Esophagus squamous epithelium (tissue), 5 donors: ENCODE data around the gene NFATC3. TPM values are rescaled to one million over a fixed set of nuclear protein-coding genes. Genes with fewer than 3 reads are reported as not detected.

ENCODE experiments used
- DNase-seq: peaks from one replicate; lab custom pipeline; 2025; lab: John Stamatoyannopoulos, UW
- H3K27ac ChIP-seq, 4 donors: fragments of 200-600 bp; sonication (generic); one replicate each; pipeline ENCODE4 v1.5.1; 2016 to 2019; ENCODE audit warnings: mild to moderate bottlenecking in 1 of 4
- H3K27me3 ChIP-seq, 4 donors: fragments of 200-600 bp; sonication (generic); 1 replicate in 3 of 4; 2 replicates in 1 of 4; pipeline versions ENCODE4 v1.5.1 to v1.6.0; 2017 to 2021; ENCODE audit warnings: antibody characterized with exemption in 1 of 4
- H3K36me3 ChIP-seq, 3 donors: fragments of 200-600 bp; sonication (generic); one replicate each; pipeline ENCODE4 v1.5.1; 2016 to 2019
- H3K4me1 ChIP-seq, 3 donors: fragments of 200-600 bp; sonication (generic); one replicate each; pipeline ENCODE4 v1.5.1; 2017 to 2019
- H3K4me3 ChIP-seq, 4 donors: fragments of 200-600 bp; sonication (generic); 1 replicate in 3 of 4; 2 replicates in 1 of 4; pipeline ENCODE4 v1.5.1; 2016 to 2019; ENCODE audit warnings: mild to moderate bottlenecking in 2 of 4, moderate library complexity in 1 of 4
- H3K9me3 ChIP-seq, 3 donors: fragments of 200-600 bp; sonication (generic); one replicate each; pipeline ENCODE4 v1.5.1; 2016 to 2019
- CTCF ChIP-seq, 6 experiments: fragments of 450-650 bp in 4 of 6; fragments of 200-600 bp in 2 of 6; sonication (generic) in 2 of 6; IDR thresholded peaks; one replicate each; pipeline ENCODE4 v1.5.1; 2016 to 2019; ENCODE audit warnings: antibody characterized with exemption in 6 of 6, mild to moderate bottlenecking in 4 of 6, moderate library complexity in 4 of 6
- POLR2A ChIP-seq, 4 donors: fragments of 450-650 bp; IDR thresholded peaks; one replicate each; pipeline ENCODE4 v1.6.1; 2017; ENCODE audit warnings: antibody characterized with exemption in 4 of 4, mild to moderate bottlenecking in 4 of 4, moderate library complexity in 3 of 4
- WGBS, 2 donors: methylation state at CpG; one replicate each; pipeline ENCODE4 v1.1.5; 2018; 5-methylcytosine and 5-hydroxymethylcytosine counted together
- intact Hi-C: fragments of 100-400 bp; cut with DNase I; formaldehyde crosslinking; loops from one replicate; pipeline ENCODE4 v1.15.0; 2022
- total RNA-seq, 4 donors: library from RNA; depleted of rRNA; stranded (reverse); fragments of >200 nt; gene quantifications; one replicate each; pipeline ENCODE4 v1.1.0, GENCODE V29; 2016
- donor health status: DM: yes; HTN: yes; CAD: no.

The NFATC3 gene
- total RNA-seq, 4 donors from 2014 or later = 18.6 to 30.9 (median 20.5) TPM

- Histone ChIP-seq H3K9me3 (no peaks in the 10 kb centered on the region), H3K4me3 (no peak overlapping the region), H3K36me3 (peaks cover 0 to 83% (median 13%) of the 10 kb centered on the region in 3 donors), H3K27me3 (no peaks in the 10 kb centered on the region), H3K4me1 (peaks cover 38 to 56% (median 46%) of the 10 kb centered on the region in 3 donors), H3K27ac (no peak overlapping the region)
- TF ChIP-seq POLR2A (IDR thresholded peaks at IDR 0.05) = no peak
- no peak for TF ChIP-seq CTCF (IDR thresholded peaks at IDR 0.05)
- intact Hi-C loops = no loop called here
- DNase-seq = no peak
- WGBS, 2 donors = 84 to 90% methylated on average over 2 to 3 of the region's 3 CpGs
Observed at GRCh38 chr16:68076560-68076959, 8.6 kb upstream of the NFATC3 start.

GRCh38 chr16:68077866-68078700, 7.1 kb upstream of the NFATC3 start:
- no peak for DNase-seq
- intact Hi-C loops = no loop called here
- H3K9me3 ChIP-seq = no peaks in the 10 kb centered on the region
- H3K36me3 ChIP-seq = peaks cover 0 to 68% (median 10%) of the 10 kb centered on the region in 3 donors
- peak overlapping the region in 3 of 4 donors; percentile 68 to 84 (median 83) for H3K27ac ChIP-seq
- peaks cover 29 to 55% (median 35%) of the 10 kb centered on the region in 3 donors for H3K4me1 ChIP-seq
- H3K27me3 ChIP-seq = no peaks in the 10 kb centered on the region
- TF ChIP-seq CTCF (IDR thresholded peaks at IDR 0.05) (no peak), POLR2A (IDR thresholded peaks at IDR 0.05) (no peak)
- no peak overlapping the region for H3K4me3 ChIP-seq
- WGBS, 2 donors = 92 to 93% methylated on average over 6 to 7 of the region's 7 CpGs

- DNase-seq = no peak
- no peak for TF ChIP-seq POLR2A (IDR thresholded peaks at IDR 0.05)
- no peak for TF ChIP-seq CTCF (IDR thresholded peaks at IDR 0.05)
- Histone ChIP-seq H3K27me3 (no peaks in the 10 kb centered on the region), H3K4me3 (no peak overlapping the region), H3K9me3 (no peaks in the 10 kb centered on the region), H3K27ac (peak overlapping the region; percentile 56 to 84 (median 76)), H3K36me3 (peaks cover 0 to 62% (median 10%) of the 10 kb centered on the region in 3 donors), H3K4me1 (peaks cover 31 to 57% (median 36%) of the 10 kb centered on the region in 3 donors)
- intact Hi-C loops = no loop called here
- 85% methylated on average over 2 to 5 of the region's 8 CpGs for WGBS, 2 donors
Observed at GRCh38 chr16:68078701-68079375, 6.3 kb upstream of the NFATC3 start.

- DNase-seq = no peak
- Histone ChIP-seq H3K4me3 (no peak overlapping the region), H3K9me3 (no peaks in the 10 kb centered on the region), H3K36me3 (peaks cover 0 to 57% (median 10%) of the 10 kb centered on the region in 3 donors), H3K27ac (peak overlapping the region; percentile 56 to 84 (median 76)), H3K4me1 (peaks cover 36 to 61% (median 41%) of the 10 kb centered on the region in 3 donors), H3K27me3 (no peaks in the 10 kb centered on the region)
- intact Hi-C loops = no loop called here
- TF ChIP-seq CTCF (IDR thresholded peaks at IDR 0.05) (no peak), POLR2A (IDR thresholded peaks at IDR 0.05) (no peak)
Observed at GRCh38 chr16:68079376-68079625, 5.9 kb upstream of the NFATC3 start.
